ENCODE results near the gene HS3ST2. TPM values are rescaled to one million over a fixed set of nuclear protein-coding genes. Genes with fewer than 3 reads are reported as not detected.

The HS3ST2 gene
- total RNA-seq, 1 experiment from 2014 or later, result 0.61 TPM

- no peak for TF ChIP-seq ARID4B (CRISPR knock-in tag; IDR thresholded peaks at IDR 0.05; ENCODE audit: borderline replicate concordance)
Observed at GRCh38 chr16:22885951-22886350, 72.0 kb downstream of the HS3ST2 start (continued).

GRCh38 chr16:22886927-22887326 lies 73.0 kb downstream of the HS3ST2 start:
- no peaks in the 10 kb centered on the region for H3K9me3 Mint-ChIP-seq
- no peak overlapping the region for H3K4me3 Mint-ChIP-seq
- ChIA-PET POLR2A (no interaction called here), CTCF (no interaction called here)
- H3K4me1 Mint-ChIP-seq, result peaks cover 23% of the 10 kb centered on the region
- H3K27me3 Mint-ChIP-seq (ENCODE audit: low read depth), result no peaks in the 10 kb centered on the region; the same call in 1 of the 2 replicates
- ATAC-seq, result no peak
- no peak overlapping the region for H3K27ac Mint-ChIP-seq
- DNase-seq (ENCODE audit: low spot score), result no peak
- H3K36me3 Mint-ChIP-seq, result no peaks in the 10 kb centered on the region
- TF ChIP-seq ARID4B (CRISPR knock-in tag; IDR thresholded peaks at IDR 0.05; ENCODE audit: borderline replicate concordance), result no peak

- DNase-seq (ENCODE audit: low spot score) (no peak), ATAC-seq (no peak)
- no peak overlapping the region for H3K27ac Mint-ChIP-seq
- H3K36me3 Mint-ChIP-seq, result no peaks in the 10 kb centered on the region
- ChIA-PET POLR2A (no interaction called here), CTCF (interaction anchor here (0.7 kb wide), 1 partner anchor 1250 kb away, joined by 3 read pairs; no protein-coding TSS in a partner anchor)
- peaks cover 23% of the 10 kb centered on the region for H3K4me1 Mint-ChIP-seq
- H3K9me3 Mint-ChIP-seq, result no peaks in the 10 kb centered on the region
- H3K4me3 Mint-ChIP-seq, result no peak overlapping the region
- no peaks in the 10 kb centered on the region; the same call in 1 of the 2 replicates for H3K27me3 Mint-ChIP-seq (ENCODE audit: low read depth)
- TF ChIP-seq NFE2L1 (CRISPR knock-in tag; IDR thresholded peaks at IDR 0.05), result no peak
- no peak for TF ChIP-seq SOX15 (CRISPR knock-in tag; IDR thresholded peaks at IDR 0.05)
- no peak for TF ChIP-seq ETV6 (CRISPR knock-in tag; IDR thresholded peaks at IDR 0.05)
- no peak for TF ChIP-seq ZNF512 (CRISPR knock-in tag; IDR thresholded peaks at IDR 0.05; ENCODE audit: borderline replicate concordance)
- TF ChIP-seq ZBTB43 (CRISPR knock-in tag; IDR thresholded peaks at IDR 0.05), result no peak
- TF ChIP-seq MYBL2 (CRISPR knock-in tag; IDR thresholded peaks at IDR 0.05), result no peak
- TF ChIP-seq PRDM15 (CRISPR knock-in tag; IDR thresholded peaks at IDR 0.05), result no peak
- TF ChIP-seq HMGA2 (CRISPR knock-in tag; IDR thresholded peaks at IDR 0.05), result no peak
- no peak for TF ChIP-seq ARID4B (CRISPR knock-in tag; IDR thresholded peaks at IDR 0.05; ENCODE audit: borderline replicate concordance)
Observed at GRCh38 chr16:22887445-22887844, 73.5 kb downstream of the HS3ST2 start.
